ENCODE results near the gene OR14I1. TPM values are rescaled to one million over a fixed set of nuclear protein-coding genes. Genes with fewer than 3 reads are reported as not detected.

Gene OR14I1
- not detected for total RNA-seq

DNA sequence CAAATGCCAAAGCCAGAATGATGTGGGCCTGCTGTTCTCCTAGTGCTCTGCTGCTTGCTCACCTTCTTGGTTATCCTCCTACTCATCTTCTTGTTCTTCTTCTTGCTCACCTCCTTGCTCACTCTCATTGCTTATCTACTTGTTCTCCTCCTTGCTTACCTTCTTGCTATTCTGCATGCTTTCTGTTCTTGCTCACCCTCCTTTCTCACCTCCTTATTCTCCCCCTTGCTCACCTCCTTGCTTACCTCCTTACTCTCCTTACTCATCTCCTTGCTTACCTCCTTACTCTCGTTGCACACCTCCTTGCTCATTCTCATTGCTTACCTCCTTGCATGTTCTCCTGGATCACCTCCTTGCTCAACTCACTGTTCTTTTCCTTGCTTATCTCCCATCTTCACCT lies at the start of gene OR14I1:
TSS of gene OR14I1 (minus strand) at position 53 of the 400 bp plus-strand sequence.
- H3K27me3 ChIP-seq: no peaks in the 10 kb centered on the region
- no peaks in the 10 kb centered on the region for H3K36me3 ChIP-seq
- TF ChIP-seq, protein P1, sequence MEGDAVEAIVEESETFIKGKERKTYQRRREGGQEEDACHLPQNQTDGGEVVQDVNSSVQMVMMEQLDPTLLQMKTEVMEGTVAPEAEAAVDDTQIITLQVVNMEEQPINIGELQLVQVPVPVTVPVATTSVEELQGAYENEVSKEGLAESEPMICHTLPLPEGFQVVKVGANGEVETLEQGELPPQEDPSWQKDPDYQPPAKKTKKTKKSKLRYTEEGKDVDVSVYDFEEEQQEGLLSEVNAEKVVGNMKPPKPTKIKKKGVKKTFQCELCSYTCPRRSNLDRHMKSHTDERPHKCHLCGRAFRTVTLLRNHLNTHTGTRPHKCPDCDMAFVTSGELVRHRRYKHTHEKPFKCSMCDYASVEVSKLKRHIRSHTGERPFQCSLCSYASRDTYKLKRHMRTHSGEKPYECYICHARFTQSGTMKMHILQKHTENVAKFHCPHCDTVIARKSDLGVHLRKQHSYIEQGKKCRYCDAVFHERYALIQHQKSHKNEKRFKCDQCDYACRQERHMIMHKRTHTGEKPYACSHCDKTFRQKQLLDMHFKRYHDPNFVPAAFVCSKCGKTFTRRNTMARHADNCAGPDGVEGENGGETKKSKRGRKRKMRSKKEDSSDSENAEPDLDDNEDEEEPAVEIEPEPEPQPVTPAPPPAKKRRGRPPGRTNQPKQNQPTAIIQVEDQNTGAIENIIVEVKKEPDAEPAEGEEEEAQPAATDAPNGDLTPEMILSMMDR (IDR thresholded peaks at IDR 0.05): no peak
- TF ChIP-seq POLR2A (IDR thresholded peaks at IDR 0.05): no peak
- H3K27ac ChIP-seq: no peak within 1 kb of the TSS
- H3K9me3 ChIP-seq: no peaks in the 10 kb centered on the region
- intact Hi-C loops (cut with DNase I): no loop called here
- H3K4me3 ChIP-seq: no peak within 1 kb of the TSS
- no peaks in the 10 kb centered on the region for H3K4me1 ChIP-seq
- no peak for DNase-seq
- WGBS, 2 donors: 43 to 60% methylated on average over 1 of the region's 1 CpG

DNA sequence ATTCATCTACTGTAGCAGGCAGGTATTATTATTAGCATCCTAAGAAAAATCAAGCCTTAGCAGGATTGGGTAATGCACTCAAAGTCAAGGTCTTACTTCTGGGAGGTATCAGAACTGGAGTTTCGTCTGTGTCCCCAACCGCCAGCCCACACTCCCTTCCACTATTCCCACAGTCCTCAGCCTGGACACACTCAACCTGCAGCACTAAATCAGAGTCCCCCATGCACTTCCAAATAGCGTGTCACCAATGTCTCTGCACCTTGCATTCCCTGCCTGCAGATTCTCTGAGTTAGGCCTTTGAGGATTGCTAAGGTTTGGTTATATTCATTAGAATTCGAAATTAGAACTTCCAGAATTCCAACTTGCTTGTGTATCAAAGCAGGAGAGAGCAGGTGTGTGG lies 49.1 kb upstream of the OR14I1 start:
- 81 to 84% methylated on average over 4 of the region's 4 CpGs for WGBS, 2 donors
- H3K9me3 ChIP-seq: no peaks in the 10 kb centered on the region
- DNase-seq: no peak
- no peak overlapping the region for H3K27ac ChIP-seq
- no peaks in the 10 kb centered on the region for H3K36me3 ChIP-seq
- H3K27me3 ChIP-seq: no peaks in the 10 kb centered on the region
- H3K4me1 ChIP-seq: no peaks in the 10 kb centered on the region
- no peak for TF ChIP-seq POLR2A (IDR thresholded peaks at IDR 0.05)
- TF ChIP-seq, protein P1 (IDR thresholded peaks at IDR 0.05): no peak
- intact Hi-C loops (cut with DNase I): no loop called here
- H3K4me3 ChIP-seq: no peak overlapping the region

DNA sequence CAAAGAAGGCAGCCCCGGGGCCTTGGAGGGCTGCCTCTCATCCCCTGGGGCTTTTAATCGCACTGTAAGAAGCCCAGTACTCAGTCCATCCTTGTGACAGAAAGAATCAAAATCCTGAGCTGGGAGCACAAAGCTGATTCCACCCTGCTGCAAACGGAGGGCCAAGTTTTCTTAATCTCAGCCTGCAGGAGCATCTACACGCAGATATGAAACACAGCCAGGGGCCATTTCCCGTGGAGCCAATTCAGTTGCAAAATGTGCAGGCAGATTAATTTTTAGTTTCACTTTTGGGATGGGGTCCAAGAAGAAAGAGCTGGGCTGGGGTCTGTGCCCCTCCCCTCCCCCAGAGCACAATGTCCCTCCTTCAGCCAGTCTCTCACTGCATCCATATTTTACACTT lies 48.6 kb upstream of the OR14I1 start:
- Histone ChIP-seq H3K36me3 (no peaks in the 10 kb centered on the region), H3K27ac (no peak overlapping the region), H3K27me3 (no peaks in the 10 kb centered on the region), H3K9me3 (no peaks in the 10 kb centered on the region), H3K4me1 (no peaks in the 10 kb centered on the region), H3K4me3 (no peak overlapping the region)
- intact Hi-C loops (cut with DNase I): no loop called here
- TF ChIP-seq, protein P1 (IDR thresholded peaks at IDR 0.05): no peak
- no peak for TF ChIP-seq POLR2A (IDR thresholded peaks at IDR 0.05)
- WGBS, 2 donors: 23 to 39% methylated on average over 2 to 5 of the region's 5 CpGs
- no peak for DNase-seq

DNA sequence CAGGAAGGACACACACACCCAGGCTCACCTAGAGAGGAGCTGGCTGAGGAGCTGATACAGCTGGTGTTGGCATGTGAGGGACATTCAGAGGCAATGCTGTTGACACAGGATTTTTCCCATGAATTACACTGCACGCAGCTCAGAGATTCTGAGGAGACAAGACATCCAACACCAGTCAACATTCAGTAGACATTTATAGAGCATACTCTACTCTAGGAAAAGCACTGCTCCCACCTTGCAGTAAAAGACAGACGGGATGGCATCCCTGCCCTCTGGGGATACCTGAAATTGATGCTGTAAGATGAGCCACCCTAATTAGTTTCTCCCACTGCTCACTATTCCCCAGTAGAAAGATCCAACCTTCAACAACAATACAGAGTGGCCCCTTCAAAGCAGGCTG lies 47.9 kb upstream of the OR14I1 start:
- no peak for DNase-seq
- intact Hi-C loops (cut with DNase I): no loop called here
- no peaks in the 10 kb centered on the region for H3K36me3 ChIP-seq
- no peaks in the 10 kb centered on the region for H3K27me3 ChIP-seq
- no peak overlapping the region for H3K27ac ChIP-seq
- no peaks in the 10 kb centered on the region for H3K9me3 ChIP-seq
- H3K4me1 ChIP-seq: no peaks in the 10 kb centered on the region
- 73 to 80% methylated on average over 1 to 2 of the region's 2 CpGs for WGBS, 2 donors
- TF ChIP-seq, protein P1 (IDR thresholded peaks at IDR 0.05): no peak
- no peak for TF ChIP-seq POLR2A (IDR thresholded peaks at IDR 0.05)
- H3K4me3 ChIP-seq: no peak overlapping the region

DNA sequence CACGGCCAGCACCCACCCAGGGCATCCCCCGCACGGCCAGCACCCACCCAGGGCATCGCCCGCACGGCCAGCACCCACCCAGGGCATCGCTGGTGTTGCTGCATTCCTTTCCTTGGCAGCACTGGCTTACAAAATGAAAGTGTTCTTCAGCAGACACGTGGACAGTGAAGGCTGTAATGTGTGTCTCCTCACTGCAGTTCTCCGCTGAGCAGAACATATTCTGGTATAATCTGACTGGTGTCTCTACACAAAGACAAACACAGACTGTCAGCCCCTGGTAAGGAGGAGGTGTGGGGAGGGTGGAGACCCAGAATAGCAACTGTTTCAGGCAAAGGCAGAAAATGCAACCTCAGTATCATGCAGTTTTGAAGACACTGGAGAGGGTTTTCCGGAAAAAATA lies 45.6 kb upstream of the OR14I1 start:
- no peak for DNase-seq
- intact Hi-C loops (cut with DNase I): no loop called here
- 86% methylated on average over 2 to 3 of the region's 10 CpGs for WGBS, 2 donors
- Histone ChIP-seq H3K36me3 (no peaks in the 10 kb centered on the region), H3K4me3 (no peak overlapping the region), H3K4me1 (no peaks in the 10 kb centered on the region), H3K9me3 (no peaks in the 10 kb centered on the region), H3K27me3 (no peaks in the 10 kb centered on the region), H3K27ac (no peak overlapping the region)
- no peak for TF ChIP-seq POLR2A (IDR thresholded peaks at IDR 0.05)
- TF ChIP-seq, protein P1 (IDR thresholded peaks at IDR 0.05): no peak
